ENCODE results near the gene SLC43A3. TPM values are rescaled to one million over a fixed set of nuclear protein-coding genes. Genes with fewer than 3 reads are reported as not detected.

SLC43A3 gene
- total RNA-seq, 1 donor: 41.9 TPM

GRCh38 chr11:57425565-57426438, 1.1 kb downstream of the SLC43A3 start:
- no peaks in the 10 kb centered on the region for H3K9me3 ChIP-seq (ENCODE audit: low read depth, low read length)
- no peaks in the 10 kb centered on the region for H3K27me3 ChIP-seq (ENCODE audit: insufficient read depth, low read length)
- peak overlapping the region; percentile 58 for H3K4me3 ChIP-seq (ENCODE audit: low read length)
- H3K4me1 ChIP-seq (ENCODE audit: insufficient read depth, low read length): peaks cover 47% of the 10 kb centered on the region

DNA sequence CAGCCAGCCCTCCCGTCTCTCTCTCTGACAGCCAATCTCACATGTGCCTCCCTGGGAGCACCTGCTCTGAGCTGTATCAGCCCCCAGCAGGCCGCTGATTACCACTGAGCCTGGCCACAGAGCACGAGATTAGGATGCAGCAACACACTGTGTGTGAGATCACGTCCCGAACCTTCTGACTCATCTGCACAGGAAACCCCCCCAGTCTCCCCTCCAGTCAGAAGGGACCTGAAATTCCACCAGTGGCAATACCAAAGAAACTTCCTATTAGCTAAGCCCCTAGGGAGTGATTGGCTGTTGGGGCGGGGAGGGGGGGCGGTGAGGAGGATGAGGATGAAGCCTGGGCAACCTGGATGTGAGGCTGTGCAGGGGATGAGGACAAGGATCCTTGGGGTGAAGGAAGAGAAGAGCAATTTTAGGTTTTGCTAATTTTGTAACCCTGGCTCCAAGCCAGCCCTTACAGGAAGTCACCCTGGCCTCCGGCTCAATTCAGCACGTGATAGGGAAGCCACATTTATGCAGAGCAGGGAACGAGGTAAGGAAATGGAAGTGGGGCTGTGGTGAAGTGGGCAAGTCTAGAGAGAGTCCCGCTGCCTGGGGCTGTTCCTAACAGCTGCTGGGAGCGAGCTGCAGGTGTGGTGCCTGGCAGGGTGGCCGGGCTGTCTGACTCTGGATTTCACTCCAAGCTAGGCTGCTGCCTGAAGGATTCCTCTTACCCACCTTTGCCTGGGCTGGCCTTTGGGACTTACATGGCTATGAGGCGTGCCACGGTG, 1.9 kb downstream of the SLC43A3 start:
- H3K27me3 ChIP-seq (ENCODE audit: insufficient read depth, low read length): no peaks in the 10 kb centered on the region
- peak overlapping the region; percentile 6 for H3K4me3 ChIP-seq (ENCODE audit: low read length)
- H3K4me1 ChIP-seq (ENCODE audit: insufficient read depth, low read length): peaks cover 47% of the 10 kb centered on the region
- no peaks in the 10 kb centered on the region for H3K9me3 ChIP-seq (ENCODE audit: low read depth, low read length)

DNA sequence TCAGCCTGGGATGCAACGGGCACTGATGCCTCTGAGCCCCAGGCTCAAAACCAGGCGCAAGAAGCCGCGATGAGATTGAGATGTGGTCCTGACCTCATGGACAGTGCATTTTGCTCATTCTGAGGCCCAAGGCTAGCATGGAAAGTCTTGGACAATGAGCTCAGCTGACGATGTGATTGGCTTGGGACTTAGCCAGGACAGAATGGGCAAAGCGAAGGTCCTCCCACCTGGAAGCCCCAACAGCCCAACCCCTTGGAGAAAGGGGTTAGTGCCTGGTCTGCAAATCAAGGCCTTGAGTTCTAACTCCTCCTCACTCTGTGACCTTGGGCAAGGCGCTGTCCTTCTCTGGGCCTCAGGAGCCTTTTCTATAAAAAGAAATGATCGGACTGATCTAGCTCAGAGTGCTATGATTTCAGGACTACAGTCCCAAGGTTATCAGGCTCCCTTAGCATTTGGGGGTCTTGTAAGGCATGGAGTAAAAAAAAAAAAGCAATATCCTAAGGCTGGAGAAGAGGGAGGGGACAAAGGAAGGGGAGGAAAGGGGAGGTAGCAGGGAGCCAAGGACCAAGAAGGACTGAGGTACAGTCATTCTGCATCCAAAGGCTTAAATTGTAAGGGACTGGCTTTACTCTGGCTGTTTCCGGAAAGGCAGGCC, 2.7 kb downstream of the SLC43A3 start:
- Histone ChIP-seq H3K9me3 (ENCODE audit: low read depth, low read length) (no peaks in the 10 kb centered on the region), H3K27me3 (ENCODE audit: insufficient read depth, low read length) (no peaks in the 10 kb centered on the region), H3K4me3 (ENCODE audit: low read length) (no peak overlapping the region), H3K4me1 (ENCODE audit: insufficient read depth, low read length) (peaks cover 47% of the 10 kb centered on the region)

DNA sequence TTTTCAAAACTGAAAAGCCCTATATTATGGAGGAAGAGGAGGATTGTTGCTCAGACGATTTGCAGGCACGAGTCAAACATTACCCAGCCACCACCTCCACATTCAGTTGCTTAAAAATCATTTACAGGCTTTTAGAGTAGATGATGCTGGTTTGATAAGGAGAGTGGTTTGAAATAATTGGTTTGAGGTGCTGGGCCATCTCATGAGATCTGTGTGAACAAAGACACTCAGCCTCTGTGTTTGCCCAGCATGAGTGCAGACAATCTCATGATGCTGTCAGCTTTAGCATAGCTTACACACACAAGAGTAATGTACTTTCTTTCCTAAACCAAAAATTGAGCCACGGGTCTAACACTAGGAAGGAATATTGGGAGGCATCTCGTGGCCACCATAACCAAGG, 4.3 kb downstream of the SLC43A3 start:
- Histone ChIP-seq H3K4me3 (ENCODE audit: low read length) (no peak overlapping the region), H3K9me3 (ENCODE audit: low read depth, low read length) (no peaks in the 10 kb centered on the region), H3K27me3 (ENCODE audit: insufficient read depth, low read length) (no peaks in the 10 kb centered on the region), H3K4me1 (ENCODE audit: insufficient read depth, low read length) (peaks cover 45% of the 10 kb centered on the region)

GRCh38 chr11:57421805-57422204, 5.1 kb downstream of the SLC43A3 start:
- no peak overlapping the region for H3K4me3 ChIP-seq (ENCODE audit: low read length)
- peaks cover 38% of the 10 kb centered on the region for H3K4me1 ChIP-seq (ENCODE audit: insufficient read depth, low read length)
- no peaks in the 10 kb centered on the region for H3K27me3 ChIP-seq (ENCODE audit: insufficient read depth, low read length)
- H3K9me3 ChIP-seq (ENCODE audit: low read depth, low read length): no peaks in the 10 kb centered on the region

DNA sequence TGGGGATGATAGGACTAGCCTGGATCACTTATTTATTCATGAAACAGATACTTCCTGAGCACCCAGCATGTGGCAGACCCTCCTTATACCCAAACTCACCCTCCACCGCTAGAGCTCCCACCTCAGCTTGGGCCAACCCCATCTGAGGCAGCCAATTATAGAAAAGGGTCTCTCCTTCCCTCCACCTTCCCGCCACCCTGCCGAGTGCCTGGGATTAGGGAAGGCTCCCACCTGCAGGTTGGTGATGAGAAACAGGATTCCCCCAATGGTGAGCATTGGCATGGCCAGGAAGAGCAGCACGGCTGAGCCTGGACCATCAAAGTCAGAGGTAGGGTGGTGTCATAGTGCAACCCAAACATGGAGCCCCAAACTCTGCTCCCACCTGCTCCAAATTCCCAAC, 5.9 kb downstream of the SLC43A3 start:
- no peak overlapping the region for H3K4me3 ChIP-seq (ENCODE audit: low read length)
- no peaks in the 10 kb centered on the region for H3K27me3 ChIP-seq (ENCODE audit: insufficient read depth, low read length)
- no peaks in the 10 kb centered on the region for H3K9me3 ChIP-seq (ENCODE audit: low read depth, low read length)
- peaks cover 32% of the 10 kb centered on the region for H3K4me1 ChIP-seq (ENCODE audit: insufficient read depth, low read length)

- Histone ChIP-seq H3K27me3 (ENCODE audit: insufficient read depth, low read length) (no peaks in the 10 kb centered on the region), H3K9me3 (ENCODE audit: low read depth, low read length) (no peaks in the 10 kb centered on the region), H3K4me1 (ENCODE audit: insufficient read depth, low read length) (peaks cover 13% of the 10 kb centered on the region), H3K4me3 (ENCODE audit: low read length) (no peak overlapping the region)
Measured at GRCh38 chr11:57419146-57419545, 7.8 kb downstream of the SLC43A3 start.

GRCh38 chr11:57418131-57418530, 8.8 kb downstream of the SLC43A3 start:
- Histone ChIP-seq H3K4me1 (ENCODE audit: insufficient read depth, low read length) (peaks cover 6% of the 10 kb centered on the region), H3K9me3 (ENCODE audit: low read depth, low read length) (no peaks in the 10 kb centered on the region), H3K4me3 (ENCODE audit: low read length) (no peak overlapping the region), H3K27me3 (ENCODE audit: insufficient read depth, low read length) (no peaks in the 10 kb centered on the region)

DNA sequence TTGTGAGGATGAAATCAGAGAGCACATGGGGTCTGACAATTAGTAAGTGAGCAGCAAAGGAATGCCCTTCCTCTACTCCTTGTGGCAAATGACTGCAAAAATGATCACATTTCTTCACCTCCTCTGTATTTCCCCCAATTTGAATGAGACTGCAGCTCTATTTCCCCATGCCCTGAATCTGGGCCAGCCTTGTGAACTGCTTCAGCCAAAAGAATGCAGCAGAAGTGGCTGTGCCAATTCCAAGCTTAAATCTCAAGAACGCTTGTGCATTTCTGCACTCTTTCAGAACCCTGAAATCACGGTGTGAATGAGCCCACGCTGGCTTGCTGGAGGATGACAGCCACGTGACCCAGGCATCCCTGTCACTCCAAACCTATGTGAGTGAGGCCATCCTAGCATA, 9.9 kb downstream of the SLC43A3 start:
- Histone ChIP-seq H3K9me3 (ENCODE audit: low read depth, low read length) (no peaks in the 10 kb centered on the region), H3K27me3 (ENCODE audit: insufficient read depth, low read length) (no peaks in the 10 kb centered on the region), H3K4me1 (ENCODE audit: insufficient read depth, low read length) (peaks cover 6% of the 10 kb centered on the region), H3K4me3 (ENCODE audit: low read length) (no peak overlapping the region)

- no peak overlapping the region for H3K4me3 ChIP-seq (ENCODE audit: low read length)
- no peaks in the 10 kb centered on the region for H3K9me3 ChIP-seq (ENCODE audit: low read depth, low read length)
- H3K27me3 ChIP-seq (ENCODE audit: insufficient read depth, low read length): no peaks in the 10 kb centered on the region
- peaks cover 2% of the 10 kb centered on the region for H3K4me1 ChIP-seq (ENCODE audit: insufficient read depth, low read length)
Measured at GRCh38 chr11:57416436-57416835, 10.5 kb downstream of the SLC43A3 start.

DNA sequence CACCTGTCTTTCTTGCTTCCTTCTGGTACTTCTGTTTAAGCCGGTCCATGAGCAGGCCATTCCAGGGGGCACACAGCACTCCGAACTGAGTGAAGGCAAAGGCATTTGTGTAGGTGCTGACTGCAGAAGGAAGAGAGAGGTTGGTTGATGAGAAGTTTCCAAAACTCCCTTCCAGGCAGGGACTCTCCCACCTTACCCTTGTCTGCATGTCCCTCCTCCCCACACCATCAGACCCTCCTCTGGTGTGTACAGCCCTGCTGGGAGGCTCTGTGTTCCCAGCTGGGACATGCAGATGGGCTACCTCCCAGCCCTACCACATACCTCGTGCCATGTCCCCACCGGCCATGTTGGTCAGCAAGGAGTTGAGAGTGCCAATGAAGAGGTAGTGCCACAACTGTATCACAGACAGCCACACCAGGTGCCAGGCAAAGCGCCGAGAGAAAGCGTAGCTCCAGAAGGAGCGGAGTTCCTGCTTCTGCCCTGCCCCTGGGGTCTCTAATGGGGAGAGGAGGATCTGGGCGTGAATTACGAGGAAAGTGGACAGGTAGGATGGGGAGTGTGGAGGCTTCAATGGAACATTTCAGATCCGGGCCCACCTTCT, 12.2 kb downstream of the SLC43A3 start:
- no peaks in the 10 kb centered on the region for H3K9me3 ChIP-seq (ENCODE audit: low read depth, low read length)
- no peaks in the 10 kb centered on the region for H3K4me1 ChIP-seq (ENCODE audit: insufficient read depth, low read length)
- H3K27me3 ChIP-seq (ENCODE audit: insufficient read depth, low read length): no peaks in the 10 kb centered on the region
- H3K4me3 ChIP-seq (ENCODE audit: low read length): no peak overlapping the region

- H3K9me3 ChIP-seq (ENCODE audit: low read depth, low read length): no peaks in the 10 kb centered on the region
- no peak overlapping the region for H3K4me3 ChIP-seq (ENCODE audit: low read length)
- no peaks in the 10 kb centered on the region for H3K4me1 ChIP-seq (ENCODE audit: insufficient read depth, low read length)
Measured at GRCh38 chr11:57413681-57414080, 13.2 kb downstream of the SLC43A3 start.

GRCh38 chr11:57410287-57410686, 16.6 kb downstream of the SLC43A3 start:
- no peaks in the 10 kb centered on the region for H3K27me3 ChIP-seq (ENCODE audit: insufficient read depth, low read length)
- no peaks in the 10 kb centered on the region for H3K9me3 ChIP-seq (ENCODE audit: low read depth, low read length)
- H3K4me3 ChIP-seq (ENCODE audit: low read length): no peak overlapping the region
- H3K4me1 ChIP-seq (ENCODE audit: insufficient read depth, low read length): peaks cover 23% of the 10 kb centered on the region

More at GRCh38 chr11:57413681-57414080, 13.2 kb downstream of the SLC43A3 start:
- H3K27me3 ChIP-seq (ENCODE audit: insufficient read depth, low read length): no peaks in the 10 kb centered on the region

DNA sequence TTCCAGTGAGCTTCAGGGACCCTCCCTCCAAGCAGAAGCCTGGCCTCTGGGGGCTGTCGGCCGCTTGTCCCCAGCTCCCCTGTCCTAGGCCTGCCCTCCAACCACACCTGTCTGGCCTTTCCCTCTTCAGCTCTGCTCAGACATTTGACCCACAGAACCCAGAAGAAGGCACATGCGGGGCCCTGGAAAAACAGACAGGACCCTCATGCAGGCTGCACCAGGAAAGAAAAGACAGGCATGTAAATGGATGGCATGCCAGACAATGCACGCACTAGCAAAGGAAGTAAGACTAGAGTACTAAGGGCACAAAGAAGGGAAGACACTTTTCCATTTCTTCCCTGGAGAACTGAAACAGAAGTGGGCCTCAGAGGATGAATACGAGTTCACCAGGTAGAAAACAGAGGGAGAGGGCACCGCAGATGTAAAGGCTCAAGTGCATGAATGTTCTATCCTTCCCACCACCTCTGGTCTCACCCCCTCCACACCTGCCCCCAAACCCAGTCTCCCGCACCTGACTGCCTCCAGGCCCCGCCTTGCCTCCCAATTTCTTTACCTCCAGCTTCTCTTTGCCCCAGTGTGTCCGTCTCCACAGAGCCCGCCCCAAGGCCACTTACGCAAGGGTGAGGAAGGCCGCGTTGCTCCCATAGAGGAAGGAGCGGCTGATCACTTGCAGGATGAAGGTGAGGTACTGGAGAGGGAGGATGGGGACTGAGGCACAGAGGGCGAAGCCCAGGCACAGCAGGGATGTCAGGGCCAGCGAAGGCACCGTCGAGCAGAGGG, 17.4 kb downstream of the SLC43A3 start:
- Histone ChIP-seq H3K4me3 (ENCODE audit: low read length) (no peak overlapping the region), H3K27me3 (ENCODE audit: insufficient read depth, low read length) (no peaks in the 10 kb centered on the region), H3K9me3 (ENCODE audit: low read depth, low read length) (no peaks in the 10 kb centered on the region), H3K4me1 (ENCODE audit: insufficient read depth, low read length) (peaks cover 23% of the 10 kb centered on the region)

All from mononuclear cell (primary cell).